AG10803 (cell line): ENCODE data around the gene EIF4G1.

Experiments used
- DNase-seq: peaks from one replicate; pipeline ENCODE4 v3.0.0; 2010; ENCODE audit warnings: low read depth
- H3K4me3 ChIP-seq: 2 replicates; pipeline ENCODE4 v1.5.1; 2011; ENCODE audit warnings: mild to moderate bottlenecking, low read length, control low read depth
- TF ChIP-seq, protein P1 (sequence below): conservative IDR thresholded peaks from 2 replicates; pipeline ENCODE4 v1.5.1; 2011; ENCODE audit warnings: mild to moderate bottlenecking, low read length, control low read depth, inconsistent platforms

Gene EIF4G1

DNA sequence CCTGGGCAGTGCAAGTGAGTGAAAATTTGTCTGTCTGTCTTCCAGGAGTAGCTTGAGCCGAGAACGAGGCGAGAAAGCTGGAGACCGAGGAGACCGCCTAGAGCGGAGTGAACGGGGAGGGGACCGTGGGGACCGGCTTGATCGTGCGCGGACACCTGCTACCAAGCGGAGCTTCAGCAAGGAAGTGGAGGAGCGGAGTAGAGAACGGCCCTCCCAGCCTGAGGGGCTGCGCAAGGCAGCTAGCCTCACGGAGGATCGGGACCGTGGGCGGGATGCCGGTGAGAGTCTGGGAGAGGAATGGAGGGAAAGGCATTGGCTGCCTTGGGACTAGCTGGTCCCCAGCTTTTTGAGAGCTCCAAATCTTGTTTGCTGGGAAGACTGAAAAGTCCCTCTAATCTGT, 12.8 kb downstream of the EIF4G1 start:
- no peak for DNase-seq
- no peak overlapping the region for H3K4me3 ChIP-seq
- TF ChIP-seq, protein P1, sequence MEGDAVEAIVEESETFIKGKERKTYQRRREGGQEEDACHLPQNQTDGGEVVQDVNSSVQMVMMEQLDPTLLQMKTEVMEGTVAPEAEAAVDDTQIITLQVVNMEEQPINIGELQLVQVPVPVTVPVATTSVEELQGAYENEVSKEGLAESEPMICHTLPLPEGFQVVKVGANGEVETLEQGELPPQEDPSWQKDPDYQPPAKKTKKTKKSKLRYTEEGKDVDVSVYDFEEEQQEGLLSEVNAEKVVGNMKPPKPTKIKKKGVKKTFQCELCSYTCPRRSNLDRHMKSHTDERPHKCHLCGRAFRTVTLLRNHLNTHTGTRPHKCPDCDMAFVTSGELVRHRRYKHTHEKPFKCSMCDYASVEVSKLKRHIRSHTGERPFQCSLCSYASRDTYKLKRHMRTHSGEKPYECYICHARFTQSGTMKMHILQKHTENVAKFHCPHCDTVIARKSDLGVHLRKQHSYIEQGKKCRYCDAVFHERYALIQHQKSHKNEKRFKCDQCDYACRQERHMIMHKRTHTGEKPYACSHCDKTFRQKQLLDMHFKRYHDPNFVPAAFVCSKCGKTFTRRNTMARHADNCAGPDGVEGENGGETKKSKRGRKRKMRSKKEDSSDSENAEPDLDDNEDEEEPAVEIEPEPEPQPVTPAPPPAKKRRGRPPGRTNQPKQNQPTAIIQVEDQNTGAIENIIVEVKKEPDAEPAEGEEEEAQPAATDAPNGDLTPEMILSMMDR: no peak

DNA sequence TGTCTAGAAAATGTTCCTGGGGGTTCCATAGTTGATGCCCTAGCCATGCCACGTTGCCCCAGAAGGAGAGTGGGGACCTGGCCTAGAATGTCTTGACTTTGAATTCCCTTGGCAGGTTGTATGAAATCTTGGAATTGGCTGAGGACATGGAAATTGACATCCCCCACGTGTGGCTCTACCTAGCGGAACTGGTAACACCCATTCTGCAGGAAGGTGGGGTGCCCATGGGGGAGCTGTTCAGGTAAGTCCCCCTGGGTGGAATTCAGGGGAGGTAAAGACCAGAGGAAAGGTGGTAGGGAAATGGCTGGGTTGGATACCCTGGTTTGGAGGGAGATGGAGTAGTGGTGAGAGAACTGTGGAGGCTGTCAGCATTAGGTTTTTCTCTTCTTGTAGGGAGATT, 14.1 kb downstream of the EIF4G1 start:
- no peak for DNase-seq
- H3K4me3 ChIP-seq: no peak overlapping the region
- TF ChIP-seq, protein P1: no peak

DNA sequence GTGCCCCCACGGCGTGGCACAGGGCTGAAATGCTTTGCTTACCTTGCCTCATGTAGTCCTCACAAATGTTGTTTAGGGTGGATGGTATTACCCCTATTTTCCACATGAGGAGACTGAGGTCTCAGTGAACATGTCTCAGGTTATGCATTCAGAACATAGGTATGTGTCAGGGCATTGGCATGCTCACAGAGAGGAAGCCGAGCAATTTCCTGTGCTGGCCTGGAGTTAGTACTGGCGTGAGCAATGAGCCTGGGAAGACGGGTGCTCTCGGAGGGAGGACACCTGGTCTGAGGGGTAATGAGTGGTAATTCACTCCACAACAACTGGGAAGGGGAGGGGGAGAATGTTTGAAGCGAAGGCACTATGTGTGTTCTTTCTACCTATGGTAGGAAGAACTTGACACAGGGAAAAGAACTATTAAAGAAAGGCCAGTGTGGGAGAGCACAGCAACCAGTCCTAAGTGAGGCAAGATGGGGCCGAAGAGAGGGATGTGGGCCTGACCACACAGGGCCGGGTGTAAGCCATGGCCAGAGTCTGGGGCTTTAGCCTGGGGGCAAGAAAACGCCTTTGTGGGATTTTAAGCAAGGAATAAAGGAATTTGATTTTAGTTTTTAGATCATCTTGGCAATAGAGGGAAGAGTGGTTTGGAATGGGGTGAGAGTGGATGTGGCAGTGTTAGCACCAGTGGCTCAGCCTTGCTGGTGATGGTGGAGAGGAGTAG, 18.1 kb downstream of the EIF4G1 start:
- peak; percentile 87 for DNase-seq
- TF ChIP-seq, protein P1: no peak

DNA sequence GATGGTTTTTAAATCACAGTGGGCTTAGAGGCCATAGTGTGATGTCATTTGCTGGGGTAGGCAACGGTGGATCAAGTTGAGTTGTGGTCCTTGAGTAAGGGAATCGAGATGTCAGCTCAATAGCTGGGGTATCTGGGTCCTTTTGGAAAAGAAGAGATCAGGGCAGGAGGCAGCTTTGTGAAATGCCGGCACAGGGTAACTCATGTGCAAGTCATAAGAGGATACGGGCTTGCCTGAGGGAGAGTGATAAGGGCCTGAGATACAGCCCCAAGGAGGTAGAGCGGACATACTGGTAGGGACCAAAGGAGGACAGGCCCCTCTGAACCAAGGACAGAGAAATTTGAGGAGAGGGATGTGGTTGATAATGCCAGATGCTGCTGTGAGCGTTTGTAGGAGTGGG, 18.8 kb downstream of the EIF4G1 start:
- H3K4me3 ChIP-seq: no peak overlapping the region
- no peak for DNase-seq
- TF ChIP-seq, protein P1: no peak

More for the DNA sequence above, 18.1 kb downstream of the EIF4G1 start:
- H3K4me3 ChIP-seq: no peak overlapping the region

DNA sequence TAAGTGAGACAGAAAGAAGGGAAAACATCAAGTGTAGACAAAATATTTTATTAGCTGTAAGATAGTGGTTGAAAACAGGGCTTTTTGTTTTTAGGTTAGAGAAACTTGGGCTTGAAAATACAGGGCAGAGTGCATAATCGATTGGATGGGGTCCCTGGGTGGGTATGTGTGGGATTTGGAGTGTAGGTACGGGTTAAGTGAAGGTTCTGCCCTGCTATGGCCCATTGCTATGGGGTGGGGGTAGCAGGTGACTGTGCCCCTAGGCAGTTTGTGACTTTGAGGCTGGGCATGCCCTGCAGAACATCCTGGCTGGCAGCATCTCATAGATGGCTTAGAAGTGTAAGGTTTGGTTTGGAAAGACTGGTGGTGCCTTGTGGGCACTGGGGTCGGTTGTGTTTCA, 19.3 kb downstream of the EIF4G1 start:
- H3K4me3 ChIP-seq: no peak overlapping the region
- TF ChIP-seq, protein P1: no peak
- DNase-seq: no peak

DNA sequence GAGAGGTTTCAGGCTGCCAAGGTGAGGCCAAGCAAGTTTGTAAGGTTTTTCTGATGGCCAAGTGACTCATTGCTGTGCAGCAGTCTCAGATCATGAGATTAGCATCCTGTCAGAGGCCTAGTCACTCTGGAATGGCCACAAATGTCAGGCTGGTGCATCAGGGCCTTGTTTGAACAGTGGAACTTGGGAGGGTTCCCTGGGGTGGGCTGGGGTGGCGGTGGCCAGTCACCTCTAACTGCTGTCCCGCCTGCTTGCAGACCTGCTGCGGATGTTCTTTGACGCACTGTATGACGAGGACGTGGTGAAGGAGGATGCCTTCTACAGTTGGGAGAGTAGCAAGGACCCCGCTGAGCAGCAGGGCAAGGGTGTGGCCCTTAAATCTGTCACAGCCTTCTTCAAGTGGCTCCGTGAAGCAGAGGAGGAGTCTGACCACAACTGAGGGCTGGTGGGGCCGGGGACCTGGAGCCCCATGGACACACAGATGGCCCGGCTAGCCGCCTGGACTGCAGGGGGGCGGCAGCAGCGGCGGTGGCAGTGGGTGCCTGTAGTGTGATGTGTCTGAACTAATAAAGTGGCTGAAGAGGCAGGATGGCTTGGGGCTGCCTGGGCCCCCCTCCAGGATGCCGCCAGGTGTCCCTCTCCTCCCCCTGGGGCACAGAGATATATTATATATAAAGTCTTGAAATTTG, 20.2 kb downstream of the EIF4G1 start:
- DNase-seq: peak; percentile 67
- no peak overlapping the region for H3K4me3 ChIP-seq
- TF ChIP-seq, protein P1: no peak

DNA sequence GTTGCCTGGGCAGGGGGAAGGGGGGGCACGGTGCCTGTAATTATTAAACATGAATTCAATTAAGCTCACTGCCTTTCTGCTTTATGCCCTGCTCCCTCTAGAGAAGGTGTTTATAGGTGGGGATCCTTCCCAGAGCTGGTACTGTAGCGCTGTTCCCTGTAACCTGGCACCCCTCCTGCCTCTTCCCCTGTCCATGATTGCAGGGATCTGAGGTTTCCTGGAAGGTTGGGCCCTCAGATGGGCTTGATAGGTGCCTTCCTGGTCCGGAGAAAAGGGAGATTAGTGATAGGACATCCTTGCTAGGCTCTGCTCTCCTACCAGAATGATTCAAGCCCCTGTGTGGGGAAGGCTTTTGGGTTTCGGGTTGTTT, 20.9 kb downstream of the EIF4G1 start:
- TF ChIP-seq, protein P1: no peak
- peak overlapping the region; percentile 73; the same call in 1 of the 2 replicates for H3K4me3 ChIP-seq
- peak; percentile 15 for DNase-seq
